Lower leg skin (tissue), 3 donors: Measurements from ENCODE around the gene PCDH9.

Experiments used
- POLR2A ChIP-seq, 2 donors: fragments of 450-650 bp; IDR thresholded peaks; one replicate each; pipeline ENCODE4 v1.6.1; 2016 to 2017; ENCODE audit warnings: antibody characterized with exemption in 2 of 2, mild to moderate bottlenecking in 1 of 2, moderate library complexity in 1 of 2
- TF ChIP-seq, protein P1 (sequence below), 3 donors: fragments of 450-650 bp; IDR thresholded peaks; one replicate each; pipeline ENCODE4 v1.5.1; 2016; ENCODE audit warnings: antibody characterized with exemption in 3 of 3, mild to moderate bottlenecking in 3 of 3, moderate library complexity in 2 of 3

DNA sequence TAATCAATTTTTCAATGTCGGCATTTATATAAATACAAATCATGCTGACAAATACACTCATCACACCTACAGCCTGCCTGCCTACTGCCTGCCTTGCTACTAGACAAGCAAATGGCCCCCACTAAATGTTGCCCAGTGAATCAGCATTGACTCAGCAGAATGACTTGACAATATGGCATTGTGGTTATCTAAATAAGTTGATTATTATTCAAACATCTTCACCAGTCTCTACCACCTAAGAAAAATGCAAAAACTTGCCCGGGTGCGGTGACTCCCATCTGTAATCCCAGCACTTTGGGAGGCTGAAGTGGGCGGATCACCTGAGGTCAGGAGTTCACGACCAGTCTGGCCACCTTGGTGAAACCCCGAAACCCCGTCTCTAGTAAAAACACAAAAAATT, 296.1 kb downstream of the PCDH9 start:
- TF ChIP-seq, protein P1, sequence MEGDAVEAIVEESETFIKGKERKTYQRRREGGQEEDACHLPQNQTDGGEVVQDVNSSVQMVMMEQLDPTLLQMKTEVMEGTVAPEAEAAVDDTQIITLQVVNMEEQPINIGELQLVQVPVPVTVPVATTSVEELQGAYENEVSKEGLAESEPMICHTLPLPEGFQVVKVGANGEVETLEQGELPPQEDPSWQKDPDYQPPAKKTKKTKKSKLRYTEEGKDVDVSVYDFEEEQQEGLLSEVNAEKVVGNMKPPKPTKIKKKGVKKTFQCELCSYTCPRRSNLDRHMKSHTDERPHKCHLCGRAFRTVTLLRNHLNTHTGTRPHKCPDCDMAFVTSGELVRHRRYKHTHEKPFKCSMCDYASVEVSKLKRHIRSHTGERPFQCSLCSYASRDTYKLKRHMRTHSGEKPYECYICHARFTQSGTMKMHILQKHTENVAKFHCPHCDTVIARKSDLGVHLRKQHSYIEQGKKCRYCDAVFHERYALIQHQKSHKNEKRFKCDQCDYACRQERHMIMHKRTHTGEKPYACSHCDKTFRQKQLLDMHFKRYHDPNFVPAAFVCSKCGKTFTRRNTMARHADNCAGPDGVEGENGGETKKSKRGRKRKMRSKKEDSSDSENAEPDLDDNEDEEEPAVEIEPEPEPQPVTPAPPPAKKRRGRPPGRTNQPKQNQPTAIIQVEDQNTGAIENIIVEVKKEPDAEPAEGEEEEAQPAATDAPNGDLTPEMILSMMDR (IDR thresholded peaks at IDR 0.05) = no peak
- TF ChIP-seq POLR2A (IDR thresholded peaks at IDR 0.05) = no peak
